Left renal pelvis (tissue), 4 donors: Measurements from ENCODE around the gene GABRR2. TPM values are rescaled to one million over a fixed set of nuclear protein-coding genes. Genes with fewer than 3 reads are reported as not detected.
"Not testable (repeated sequence)": the region's sequence is repeated elsewhere in the genome, so short reads cannot be mapped to it uniquely, and the experiment has no call there.

Experiments used
- DNase-seq, 4 donors: peaks; one replicate each; pipeline ENCODE4 v3.0.0-alpha.2; 2013; ENCODE audit warnings: low read depth in 4 of 4, low spot score in 3 of 4
- polyA plus RNA-seq, 4 donors: library from polyadenylated mRNA; unstranded; fragments of 120-200 nt; gene quantifications; one replicate each; pipeline ENCODE4 v1.2.1, GENCODE V29; 2013; ENCODE audit not compliant: insufficient read length in 4 of 4

Gene GABRR2
- polyA plus RNA-seq, 4 donors = 0.79 to 2.6 (median 1.0) TPM

DNA sequence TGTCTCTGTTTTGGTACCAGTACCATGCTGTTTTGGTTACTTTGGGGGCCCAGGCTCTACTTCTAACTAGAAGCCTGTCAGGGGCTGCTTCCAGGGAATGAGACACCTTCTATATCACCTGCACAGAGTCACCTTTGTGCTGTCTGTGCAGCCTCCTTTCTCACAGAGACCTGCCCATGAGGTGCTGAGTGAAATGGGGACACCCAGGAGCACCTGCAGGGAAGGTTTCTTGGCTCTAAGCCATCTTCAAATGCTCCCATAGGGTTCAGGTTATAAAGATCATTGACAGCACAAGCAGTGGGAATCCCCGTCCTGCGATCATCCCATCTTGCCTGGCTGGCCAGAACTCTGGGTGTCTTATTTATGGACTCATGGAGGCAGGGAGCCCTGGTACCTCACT, 19.1 kb downstream of the GABRR2 start:
- DNase-seq = no peak

- DNase-seq = not testable (repeated sequence)
Measured at GRCh38 chr6:89295116-89295515, 20.0 kb downstream of the GABRR2 start.

DNA sequence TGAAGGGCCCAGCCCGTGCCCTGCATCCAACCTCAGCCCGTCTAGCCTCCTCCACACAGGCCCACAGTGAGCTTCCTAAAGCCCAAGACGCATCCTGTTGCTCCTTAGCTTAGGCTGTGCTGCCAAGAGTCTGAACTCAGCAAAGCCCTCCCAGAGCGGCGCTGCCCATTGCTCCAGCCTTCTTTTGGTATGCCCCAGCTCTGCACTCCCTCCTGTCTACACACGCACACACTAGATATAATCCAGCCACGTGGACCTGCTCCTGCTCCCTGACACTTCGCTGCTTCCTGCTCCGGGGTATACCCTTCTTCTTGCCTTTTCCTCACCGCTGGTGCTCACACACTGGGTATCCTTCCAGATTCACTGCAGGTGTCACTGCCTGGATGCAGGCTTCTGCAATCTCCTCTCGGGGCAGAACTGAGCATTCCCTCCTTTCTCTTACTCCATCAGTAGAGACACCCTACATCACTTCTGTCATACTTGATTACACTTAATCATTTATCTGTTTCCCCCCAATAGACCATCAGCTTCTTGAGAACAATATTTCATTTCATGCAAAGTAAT, 23.8 kb downstream of the GABRR2 start:
- no peak for DNase-seq

GRCh38 chr6:89290401-89291155, 24.5 kb downstream of the GABRR2 start:
- DNase-seq = no peak

- DNase-seq = no peak
Measured at GRCh38 chr6:89289710-89290109, 25.4 kb downstream of the GABRR2 start.

DNA sequence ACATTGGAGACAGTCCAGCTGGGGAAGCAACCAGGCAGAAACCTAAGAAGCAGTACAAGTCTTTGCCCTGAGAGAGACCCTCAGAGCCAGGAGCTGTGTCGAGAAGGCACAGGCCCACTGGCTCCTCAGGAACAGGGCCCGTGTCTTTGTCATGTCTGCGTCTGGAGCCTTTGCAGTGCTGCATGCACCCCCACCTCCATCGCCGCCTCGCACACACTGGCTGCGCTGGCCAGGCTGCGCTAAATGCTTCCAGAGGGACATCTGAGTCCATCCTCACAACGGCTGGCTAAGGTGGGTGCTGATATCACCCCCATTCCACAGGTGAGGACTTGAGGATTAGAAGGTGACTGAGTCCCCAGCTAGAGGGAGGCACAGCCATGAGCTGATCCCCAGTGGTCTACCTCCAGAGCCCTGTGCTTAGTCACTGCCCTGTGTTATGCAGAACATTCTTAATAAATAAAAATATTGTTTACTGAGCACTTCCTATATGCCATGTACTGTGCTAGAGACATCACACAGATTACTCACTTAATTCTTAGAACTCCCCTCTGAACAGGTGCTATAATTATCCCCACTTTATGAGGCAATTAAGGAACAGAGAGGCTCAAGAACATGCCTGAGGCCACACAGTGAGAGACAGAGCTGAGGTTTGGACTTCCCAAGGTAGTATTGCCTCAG, 27.6 kb downstream of the GABRR2 start:
- no peak for DNase-seq

DNA sequence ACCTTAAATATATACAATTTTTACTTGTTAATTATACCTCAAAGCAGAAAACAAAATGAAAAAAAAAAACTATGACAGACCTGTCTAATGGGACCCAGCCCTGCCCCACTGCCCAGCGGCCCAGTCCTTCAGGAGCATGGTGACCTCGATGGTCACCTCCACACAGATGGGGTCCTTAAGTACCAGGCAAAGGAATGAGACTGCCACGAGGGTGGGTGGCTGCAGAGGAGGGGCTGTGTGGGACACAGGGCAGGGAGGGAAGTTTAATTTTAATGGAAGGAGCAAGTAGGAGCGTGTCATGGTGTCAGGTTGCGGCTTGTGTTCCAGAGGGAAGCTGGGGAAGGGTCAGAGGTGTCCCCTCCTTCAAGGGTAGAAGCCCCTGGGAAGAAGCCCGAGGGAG, 28.6 kb downstream of the GABRR2 start:
- no peak for DNase-seq

- DNase-seq = no peak
Measured at GRCh38 chr6:89284963-89285735, 29.9 kb downstream of the GABRR2 start.

- no peak for DNase-seq
Measured at GRCh38 chr6:89284081-89284480, 31.0 kb downstream of the GABRR2 start.

DNA sequence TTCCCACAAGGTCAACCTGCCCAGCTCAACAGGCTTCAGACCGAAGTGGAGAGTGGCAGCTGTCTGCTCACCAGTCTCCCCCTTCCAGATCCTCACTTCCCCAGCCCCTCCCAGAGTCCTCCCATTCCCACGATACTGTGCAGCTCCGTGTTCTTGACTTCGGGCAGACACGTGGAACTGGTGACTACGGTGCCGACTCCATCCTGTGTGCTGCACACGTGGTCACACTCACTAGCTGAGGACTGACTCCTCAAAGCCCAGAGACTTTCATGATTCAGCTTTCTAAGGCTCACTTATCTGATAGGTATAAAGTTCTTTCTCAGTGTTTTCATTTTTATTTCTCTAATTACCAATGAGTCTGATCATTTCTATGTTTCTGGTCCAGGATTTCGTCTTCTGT, 32.4 kb downstream of the GABRR2 start:
- DNase-seq = no peak

- no peak for DNase-seq
Measured at GRCh38 chr6:89281779-89282246, 33.3 kb downstream of the GABRR2 start.

- DNase-seq = no peak
Measured at GRCh38 chr6:89278956-89279355, 36.1 kb downstream of the GABRR2 start.

- DNase-seq = no peak
Measured at GRCh38 chr6:89275900-89276299, 39.2 kb downstream of the GABRR2 start.

GRCh38 chr6:89273816-89274215, 41.3 kb downstream of the GABRR2 start:
- no peak for DNase-seq

- no peak for DNase-seq
Measured at GRCh38 chr6:89272596-89272995, 42.5 kb downstream of the GABRR2 start.

GRCh38 chr6:89270951-89271721, 44.0 kb downstream of the GABRR2 start:
- no peak for DNase-seq

- DNase-seq = no peak
Measured at GRCh38 chr6:89269981-89270380, 45.1 kb downstream of the GABRR2 start.

- no peak for DNase-seq
Measured at GRCh38 chr6:89269252-89269651, 45.8 kb downstream of the GABRR2 start.

- DNase-seq = no peak
Measured at GRCh38 chr6:89268776-89269175, 46.3 kb downstream of the GABRR2 start.

- no peak for DNase-seq
Measured at GRCh38 chr6:89267918-89268317, 47.2 kb downstream of the GABRR2 start.
